Neural progenitor cell (in vitro differentiated cells): ENCODE data around the gene UGGT1.

Experiments used
- CTCF ChIP-seq: fragments of 200-600 bp; sonication (generic); IDR thresholded peaks from 2 replicates; pipeline ENCODE4 v1.5.1; 2017; ENCODE audit warnings: antibody characterized with exemption, mild to moderate bottlenecking
- EZH2 ChIP-seq: fragments of 200-600 bp; sonication (generic); IDR thresholded peaks from 2 replicates; pipeline ENCODE4 v1.6.1; 2017; ENCODE audit warnings: antibody characterized with exemption, mild to moderate bottlenecking, moderate library complexity
- EZH2phosphoT487 ChIP-seq: fragments of 200-600 bp; sonication (generic); IDR thresholded peaks from 2 replicates; pipeline ENCODE4 v1.6.1; 2017; ENCODE audit warnings: antibody characterized with exemption

DNA sequence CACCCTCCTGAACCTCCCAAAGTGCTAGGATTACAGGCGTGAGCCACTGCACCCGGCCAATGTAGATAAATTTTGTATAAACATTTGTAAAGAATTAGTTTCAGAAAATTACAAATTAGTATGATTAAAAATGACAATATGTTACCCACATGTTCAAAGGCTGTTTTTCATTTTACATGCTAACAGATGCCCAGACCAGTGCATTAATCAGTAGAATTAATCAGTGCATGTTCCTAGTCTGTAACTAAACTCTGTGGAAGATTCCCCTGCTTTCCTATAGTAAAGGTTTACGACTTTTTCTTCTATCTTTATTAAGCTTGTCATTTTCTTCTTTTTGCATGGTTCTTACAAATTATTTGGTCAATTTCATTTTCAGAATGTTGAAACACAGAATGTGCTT, 65.8 kb downstream of the UGGT1 start:
- TF ChIP-seq CTCF, result no peak
- no peak for TF ChIP-seq EZH2
- no peak for TF ChIP-seq EZH2phosphoT487
